ENCODE results near the gene SUFU. TPM values are rescaled to one million over a fixed set of nuclear protein-coding genes. Genes with fewer than 3 reads are reported as not detected.

Gene SUFU
- total and polyA plus RNA-seq, 2 of the 13 experiments (the other 11 are each of a cell fraction or from before 2014, with no cell fraction given) = 2.9 to 5.5 TPM

DNA sequence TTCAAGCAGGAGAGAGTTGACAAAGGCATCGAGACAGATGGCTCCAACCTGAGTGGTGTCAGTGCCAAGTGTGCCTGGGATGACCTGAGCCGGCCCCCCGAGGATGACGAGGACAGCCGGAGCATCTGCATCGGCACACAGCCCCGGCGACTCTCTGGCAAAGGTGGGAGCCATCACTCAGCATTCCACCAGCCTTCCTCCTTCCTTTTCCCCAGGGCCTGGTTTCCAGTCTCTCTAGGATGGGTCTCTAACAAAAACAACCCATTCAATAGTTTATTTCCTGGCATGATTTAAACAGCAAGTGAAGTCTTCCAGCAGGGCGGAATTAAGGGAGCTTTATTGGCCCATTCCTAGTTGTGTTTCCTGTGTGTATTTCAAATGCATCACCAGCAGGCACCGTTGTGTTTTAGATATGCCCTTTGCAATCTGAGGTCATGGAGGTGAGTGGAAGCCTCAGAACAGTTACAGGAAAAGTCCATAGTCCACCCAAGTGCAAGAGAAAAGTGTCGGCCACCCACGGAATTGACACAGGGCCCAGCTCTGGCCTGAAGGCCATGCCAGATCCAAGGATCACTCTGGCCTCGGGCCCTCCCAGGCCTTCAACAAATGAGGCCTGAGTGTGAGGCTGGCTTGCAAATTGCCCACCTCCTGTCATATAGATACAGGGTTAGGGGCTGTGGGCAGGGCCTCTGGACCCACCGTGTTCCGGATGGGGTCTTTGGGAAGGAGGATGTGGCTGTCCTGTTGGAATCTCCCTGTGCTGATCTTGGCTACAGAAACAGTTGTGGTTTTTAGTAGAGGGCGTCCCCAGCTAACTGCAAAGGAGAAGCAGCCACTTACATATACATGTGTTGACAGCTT lies 93.6 kb downstream of the SUFU start (continued):
- TF ChIP-seq ZSCAN5A (CRISPR knock-in tag; IDR thresholded peaks at IDR 0.05; ENCODE audit: borderline replicate concordance) (no peak), RARG (CRISPR knock-in tag; IDR thresholded peaks at IDR 0.05; ENCODE audit: low read depth) (no peak), ZNF577 (CRISPR knock-in tag; IDR thresholded peaks at IDR 0.05; ENCODE audit: borderline replicate concordance, low read depth) (no peak), ZBTB39 (CRISPR knock-in tag; IDR thresholded peaks at IDR 0.05) (no peak), HNRNPUL1 (IDR thresholded peaks at IDR 0.05; ENCODE audit: low read depth, low read length) (no peak), ZNF564 (CRISPR knock-in tag; IDR thresholded peaks at IDR 0.05) (no peak), KDM1A (CRISPR knock-in tag; IDR thresholded peaks at IDR 0.05) (peak; percentile 71; the same call in 1 of the 2 replicates), CTCF (CRISPR knock-in tag; IDR thresholded peaks at IDR 0.05) (peak; percentile 37), SRY (CRISPR knock-in tag; IDR thresholded peaks at IDR 0.05) (no peak), REXO4 (CRISPR knock-in tag; IDR thresholded peaks at IDR 0.05; ENCODE audit: borderline replicate concordance) (no peak), MBD4 (IDR thresholded peaks at IDR 0.05; ENCODE audit: borderline replicate concordance, low read length) (no peak), TCF7 (IDR thresholded peaks at IDR 0.05; ENCODE audit: low read depth) (peak; percentile 59; the same call in 1 of the 2 replicates), HDAC2 (CRISPR knock-in tag; IDR thresholded peaks at IDR 0.05) (peak; percentile 92), KAT8 (CRISPR knock-in tag; IDR thresholded peaks at IDR 0.05) (peak; percentile 81), ZNF224 (CRISPR knock-in tag; IDR thresholded peaks at IDR 0.05) (no peak), KDM3A (CRISPR knock-in tag; IDR thresholded peaks at IDR 0.05; ENCODE audit: low read depth) (peak; percentile 90), HNF4G (IDR thresholded peaks at IDR 0.05; ENCODE audit: borderline replicate concordance, low read depth, low read length) (peak; percentile 94), HNF4G (CRISPR knock-in tag; IDR thresholded peaks at IDR 0.05; ENCODE audit: borderline replicate concordance, low read depth) (peak; percentile 89)
- TF ChIP-seq, protein P1, sequence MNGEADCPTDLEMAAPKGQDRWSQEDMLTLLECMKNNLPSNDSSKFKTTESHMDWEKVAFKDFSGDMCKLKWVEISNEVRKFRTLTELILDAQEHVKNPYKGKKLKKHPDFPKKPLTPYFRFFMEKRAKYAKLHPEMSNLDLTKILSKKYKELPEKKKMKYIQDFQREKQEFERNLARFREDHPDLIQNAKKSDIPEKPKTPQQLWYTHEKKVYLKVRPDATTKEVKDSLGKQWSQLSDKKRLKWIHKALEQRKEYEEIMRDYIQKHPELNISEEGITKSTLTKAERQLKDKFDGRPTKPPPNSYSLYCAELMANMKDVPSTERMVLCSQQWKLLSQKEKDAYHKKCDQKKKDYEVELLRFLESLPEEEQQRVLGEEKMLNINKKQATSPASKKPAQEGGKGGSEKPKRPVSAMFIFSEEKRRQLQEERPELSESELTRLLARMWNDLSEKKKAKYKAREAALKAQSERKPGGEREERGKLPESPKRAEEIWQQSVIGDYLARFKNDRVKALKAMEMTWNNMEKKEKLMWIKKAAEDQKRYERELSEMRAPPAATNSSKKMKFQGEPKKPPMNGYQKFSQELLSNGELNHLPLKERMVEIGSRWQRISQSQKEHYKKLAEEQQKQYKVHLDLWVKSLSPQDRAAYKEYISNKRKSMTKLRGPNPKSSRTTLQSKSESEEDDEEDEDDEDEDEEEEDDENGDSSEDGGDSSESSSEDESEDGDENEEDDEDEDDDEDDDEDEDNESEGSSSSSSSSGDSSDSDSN (CRISPR knock-in tag; IDR thresholded peaks at IDR 0.05) = peak; percentile 48; the same call in 1 of the 2 replicates
- TF ChIP-seq, protein P2, sequence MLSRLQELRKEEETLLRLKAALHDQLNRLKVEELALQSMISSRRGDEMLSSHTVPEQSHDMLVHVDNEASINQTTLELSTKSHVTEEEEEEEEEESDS (CRISPR knock-in tag; IDR thresholded peaks at IDR 0.05; ENCODE audit: borderline replicate concordance) = no peak
- TF ChIP-seq, protein P3, sequence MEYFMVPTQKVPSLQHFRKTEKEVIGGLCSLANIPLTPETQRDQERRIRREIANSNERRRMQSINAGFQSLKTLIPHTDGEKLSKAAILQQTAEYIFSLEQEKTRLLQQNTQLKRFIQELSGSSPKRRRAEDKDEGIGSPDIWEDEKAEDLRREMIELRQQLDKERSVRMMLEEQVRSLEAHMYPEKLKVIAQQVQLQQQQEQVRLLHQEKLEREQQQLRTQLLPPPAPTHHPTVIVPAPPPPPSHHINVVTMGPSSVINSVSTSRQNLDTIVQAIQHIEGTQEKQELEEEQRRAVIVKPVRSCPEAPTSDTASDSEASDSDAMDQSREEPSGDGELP (IDR thresholded peaks at IDR 0.05; ENCODE audit: borderline replicate concordance, low read depth) = peak; percentile 36; the same call in 1 of the 2 replicates

Data from HepG2 (cell line).